ENCODE data around the gene ARHGAP6.

- TF ChIP-seq POLR2A (IDR thresholded peaks at IDR 0.05), result no peak
- TF ChIP-seq, protein P1, sequence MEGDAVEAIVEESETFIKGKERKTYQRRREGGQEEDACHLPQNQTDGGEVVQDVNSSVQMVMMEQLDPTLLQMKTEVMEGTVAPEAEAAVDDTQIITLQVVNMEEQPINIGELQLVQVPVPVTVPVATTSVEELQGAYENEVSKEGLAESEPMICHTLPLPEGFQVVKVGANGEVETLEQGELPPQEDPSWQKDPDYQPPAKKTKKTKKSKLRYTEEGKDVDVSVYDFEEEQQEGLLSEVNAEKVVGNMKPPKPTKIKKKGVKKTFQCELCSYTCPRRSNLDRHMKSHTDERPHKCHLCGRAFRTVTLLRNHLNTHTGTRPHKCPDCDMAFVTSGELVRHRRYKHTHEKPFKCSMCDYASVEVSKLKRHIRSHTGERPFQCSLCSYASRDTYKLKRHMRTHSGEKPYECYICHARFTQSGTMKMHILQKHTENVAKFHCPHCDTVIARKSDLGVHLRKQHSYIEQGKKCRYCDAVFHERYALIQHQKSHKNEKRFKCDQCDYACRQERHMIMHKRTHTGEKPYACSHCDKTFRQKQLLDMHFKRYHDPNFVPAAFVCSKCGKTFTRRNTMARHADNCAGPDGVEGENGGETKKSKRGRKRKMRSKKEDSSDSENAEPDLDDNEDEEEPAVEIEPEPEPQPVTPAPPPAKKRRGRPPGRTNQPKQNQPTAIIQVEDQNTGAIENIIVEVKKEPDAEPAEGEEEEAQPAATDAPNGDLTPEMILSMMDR (IDR thresholded peaks at IDR 0.05), result no peak
These were observed 302.6 kb downstream of the ARHGAP6 start for GRCh38 chrX:11363069-11363594.
